ENCODE data around the gene SIVA1. TPM values are rescaled to one million over a fixed set of nuclear protein-coding genes. Genes with fewer than 3 reads are reported as not detected.
A peak's percentile ranks its signal among the peaks of the same experiment; 100 is the strongest.

SIVA1 gene
- 115 and 214 TPM in 2 replicates for total RNA-seq

- DNase-seq: peak; percentile 100
These were observed at the start of gene SIVA1 for GRCh38 chr14:104752735-104753527. Gene SIVA1 (plus strand): TSS chr14:104753147. CDS start chr14:104753202, 55 bp downstream.

GRCh38 chr14:104703269-104703668 is 49.7 kb upstream of the SIVA1 start:
- no peak for DNase-seq

- DNase-seq: no peak
These were observed 48.7 kb upstream of the SIVA1 start for GRCh38 chr14:104704252-104704651.

GRCh38 chr14:104705340-104706047 is 47.5 kb upstream of the SIVA1 start:
- DNase-seq: peak; percentile 22

GRCh38 chr14:104706733-104707607 is 46.0 kb upstream of the SIVA1 start:
- no peak for DNase-seq

- DNase-seq: no peak
These were observed 45.0 kb upstream of the SIVA1 start for GRCh38 chr14:104707608-104708595.

GRCh38 chr14:104708606-104709268 is 44.2 kb upstream of the SIVA1 start:
- peak; percentile 83 for DNase-seq

GRCh38 chr14:104709387-104710039 is 43.4 kb upstream of the SIVA1 start:
- no peak for DNase-seq

GRCh38 chr14:104710071-104710735 is 42.7 kb upstream of the SIVA1 start:
- DNase-seq: no peak

- no peak for DNase-seq
These were observed 39.8 kb upstream of the SIVA1 start for GRCh38 chr14:104712881-104713734.

- no peak for DNase-seq
These were observed 38.9 kb upstream of the SIVA1 start for GRCh38 chr14:104714066-104714465.

GRCh38 chr14:104714681-104715080 is 38.3 kb upstream of the SIVA1 start:
- DNase-seq: no peak

GRCh38 chr14:104715416-104715815 is 37.5 kb upstream of the SIVA1 start:
- DNase-seq: no peak

GRCh38 chr14:104715871-104716270 is 37.1 kb upstream of the SIVA1 start:
- DNase-seq: no peak

GRCh38 chr14:104717137-104717536 is 35.8 kb upstream of the SIVA1 start:
- DNase-seq: no peak

GRCh38 chr14:104717646-104718045 is 35.3 kb upstream of the SIVA1 start:
- DNase-seq: no peak

- DNase-seq: no peak
These were observed 34.8 kb upstream of the SIVA1 start for GRCh38 chr14:104718147-104718546.

- no peak for DNase-seq
These were observed 34.1 kb upstream of the SIVA1 start for GRCh38 chr14:104718871-104719270.

GRCh38 chr14:104719343-104719742 is 33.6 kb upstream of the SIVA1 start:
- DNase-seq: no peak
